ENCODE data around the gene C1QBP. TPM values are rescaled to one million over a fixed set of nuclear protein-coding genes. Genes with fewer than 3 reads are reported as not detected.
A peak's percentile ranks its signal among the peaks of the same experiment; 100 is the strongest.
"Not testable (repeated sequence)": the region's sequence is repeated elsewhere in the genome, so short reads cannot be mapped to it uniquely, and the experiment has no call there.

The C1QBP gene
- total RNA-seq, 1 donor from 2014 or later: 86.3 TPM

GRCh38 chr17:5444209-5444608 lies 5.3 kb upstream of the C1QBP start:
- no peak for TF ChIP-seq CTCF (IDR thresholded peaks at IDR 0.05)
- Mint-ChIP-seq H3K36me3 (ENCODE audit: unreplicated experiment) (peaks cover 29% of the 10 kb centered on the region), H3K4me3 (ENCODE audit: unreplicated experiment) (no peak overlapping the region), H3K27ac (ENCODE audit: unreplicated experiment) (no peak overlapping the region), H3K27me3 (ENCODE audit: unreplicated experiment) (no peaks in the 10 kb centered on the region), H3K4me1 (ENCODE audit: unreplicated experiment) (peaks cover 6% of the 10 kb centered on the region), H3K9me3 (ENCODE audit: unreplicated experiment) (no peaks in the 10 kb centered on the region)
- no peak for DNase-seq (ENCODE audit: extremely low spot score, unreplicated experiment)

GRCh38 chr17:5443728-5444127 lies 4.8 kb upstream of the C1QBP start:
- Mint-ChIP-seq H3K4me3 (ENCODE audit: unreplicated experiment) (no peak overlapping the region), H3K27ac (ENCODE audit: unreplicated experiment) (no peak overlapping the region), H3K4me1 (ENCODE audit: unreplicated experiment) (peaks cover 7% of the 10 kb centered on the region), H3K27me3 (ENCODE audit: unreplicated experiment) (no peaks in the 10 kb centered on the region), H3K9me3 (ENCODE audit: unreplicated experiment) (no peaks in the 10 kb centered on the region), H3K36me3 (ENCODE audit: unreplicated experiment) (peaks cover 26% of the 10 kb centered on the region)
- TF ChIP-seq CTCF (IDR thresholded peaks at IDR 0.05): no peak
- DNase-seq (ENCODE audit: extremely low spot score, unreplicated experiment): no peak

- no peaks in the 10 kb centered on the region for H3K27me3 Mint-ChIP-seq (ENCODE audit: unreplicated experiment)
- H3K4me1 Mint-ChIP-seq (ENCODE audit: unreplicated experiment): peaks cover 21% of the 10 kb centered on the region
- no peak for DNase-seq (ENCODE audit: extremely low spot score, unreplicated experiment)
- no peaks in the 10 kb centered on the region for H3K9me3 Mint-ChIP-seq (ENCODE audit: unreplicated experiment)
- peak overlapping the region; percentile 85 for H3K27ac Mint-ChIP-seq (ENCODE audit: unreplicated experiment)
- peak; percentile 5 for TF ChIP-seq CTCF (IDR thresholded peaks at IDR 0.05)
- H3K4me3 Mint-ChIP-seq (ENCODE audit: unreplicated experiment): peak overlapping the region; percentile 81
- peaks cover 11% of the 10 kb centered on the region for H3K36me3 Mint-ChIP-seq (ENCODE audit: unreplicated experiment)
Measured at GRCh38 chr17:5439446-5439764, 450 bp upstream of the C1QBP start.

GRCh38 chr17:5437721-5438317 lies 1.1 kb downstream of the C1QBP start:
- TF ChIP-seq CTCF (IDR thresholded peaks at IDR 0.05): no peak
- H3K9me3 Mint-ChIP-seq (ENCODE audit: unreplicated experiment): no peaks in the 10 kb centered on the region
- H3K36me3 Mint-ChIP-seq (ENCODE audit: unreplicated experiment): peaks cover 20% of the 10 kb centered on the region
- H3K4me3 Mint-ChIP-seq (ENCODE audit: unreplicated experiment): peak overlapping the region; percentile 81
- no peak for DNase-seq (ENCODE audit: extremely low spot score, unreplicated experiment)
- H3K27ac Mint-ChIP-seq (ENCODE audit: unreplicated experiment): peak overlapping the region; percentile 74
- peaks cover 21% of the 10 kb centered on the region for H3K4me1 Mint-ChIP-seq (ENCODE audit: unreplicated experiment)
- H3K27me3 Mint-ChIP-seq (ENCODE audit: unreplicated experiment): no peaks in the 10 kb centered on the region

- not testable (repeated sequence) for H3K4me3 Mint-ChIP-seq (ENCODE audit: unreplicated experiment); H3K27me3 Mint-ChIP-seq (ENCODE audit: unreplicated experiment); DNase-seq (ENCODE audit: extremely low spot score, unreplicated experiment); H3K27ac Mint-ChIP-seq (ENCODE audit: unreplicated experiment); H3K9me3 Mint-ChIP-seq (ENCODE audit: unreplicated experiment)
- peaks cover 21% of the 10 kb centered on the region for H3K4me1 Mint-ChIP-seq (ENCODE audit: unreplicated experiment)
- H3K36me3 Mint-ChIP-seq (ENCODE audit: unreplicated experiment): peaks cover 32% of the 10 kb centered on the region
Measured at GRCh38 chr17:5435781-5436315, 3.1 kb downstream of the C1QBP start.
